Frontal cortex (tissue), 4 donors: ENCODE measurements around the gene PACS1. TPM values are rescaled to one million over a fixed set of nuclear protein-coding genes. Genes with fewer than 3 reads are reported as not detected.
"Not testable (repeated sequence)": the region's sequence is repeated elsewhere in the genome, so short reads cannot be mapped to it uniquely, and the experiment has no call there.

Experiments used
- DNase-seq, 2 donors: peaks; one replicate each; pipeline ENCODE4 v3.0.0; 2012; ENCODE audit warnings: low spot score in 2 of 2
- FAIRE-seq: peaks from 2 replicates; lab custom pipeline; 2012; peaks lifted over from hg19 to GRCh38; lab: Jason Lieb, UNC
- total RNA-seq: library from RNA; depleted of rRNA; stranded (reverse); fragments of >200 nt; gene quantifications from one replicate; pipeline ENCODE4 v1.2.3, GENCODE V29; 2014
- donor health status: control.
- donor health status: control.
- donor health status: control.

PACS1 gene
- total RNA-seq, 1 donor from 2014 or later, result 29.3 TPM

DNA sequence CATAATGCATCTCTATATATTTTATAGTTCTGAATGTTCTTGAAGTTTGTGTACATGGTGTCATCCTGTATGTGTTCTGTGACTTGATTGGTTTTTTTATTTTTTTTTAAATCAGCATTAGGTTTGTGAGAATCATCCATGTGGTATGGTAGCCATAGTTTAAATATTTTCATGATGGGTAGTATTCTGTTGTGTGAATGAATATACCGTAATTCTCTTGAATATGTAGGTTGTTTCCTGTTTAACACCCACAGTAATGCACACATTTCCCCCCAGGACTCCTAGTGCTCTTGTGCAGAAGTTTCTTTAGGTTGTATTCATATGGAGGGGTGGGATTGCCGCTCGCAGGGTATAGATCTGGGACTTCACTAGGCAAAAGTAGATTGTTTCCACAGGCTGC, 2.0 kb downstream of the PACS1 start:
- FAIRE-seq (no peak), DNase-seq (no peak)

DNA sequence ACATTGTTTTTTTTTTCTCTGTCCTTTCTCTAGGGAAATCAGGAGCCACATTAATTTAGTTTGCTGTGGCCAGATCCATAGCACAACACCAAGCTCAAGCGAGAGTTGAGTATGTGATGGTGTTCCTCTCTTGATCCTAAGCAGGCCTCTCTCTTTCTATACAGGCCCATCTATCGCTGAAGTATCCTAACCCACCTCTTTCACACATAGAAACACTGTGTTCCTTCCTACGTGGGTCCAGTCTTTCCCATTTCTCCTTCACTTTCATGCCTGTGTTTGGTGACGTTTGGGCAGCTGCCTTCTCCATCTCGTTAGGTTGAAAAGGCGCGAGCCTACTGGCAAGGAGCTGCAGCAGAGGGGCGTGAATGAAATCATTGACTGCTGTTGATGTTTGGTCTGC, 2.4 kb downstream of the PACS1 start:
- DNase-seq, result no peak
- no peak for FAIRE-seq

- DNase-seq (no peak), FAIRE-seq (no peak)
Measured at GRCh38 chr11:66073669-66074068, 3.6 kb downstream of the PACS1 start.

DNA sequence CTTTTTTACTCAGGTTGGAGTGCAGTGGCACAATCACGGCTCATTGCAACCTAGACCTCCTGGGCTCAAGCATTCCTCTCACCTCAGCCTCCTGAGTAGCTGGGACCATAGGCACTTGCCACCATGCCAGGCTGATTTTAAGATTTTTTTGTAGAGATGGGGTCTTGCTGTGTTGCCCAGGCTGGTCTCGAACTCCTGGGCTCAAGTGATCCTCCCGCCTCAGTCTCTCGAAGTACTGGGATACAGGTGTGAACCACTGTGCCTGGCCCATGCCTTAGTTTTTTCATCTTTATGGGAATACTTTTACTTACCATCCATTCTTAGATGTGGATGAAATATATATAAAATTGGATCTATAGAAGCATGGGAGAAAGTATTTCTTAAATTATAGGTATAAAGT, 5.2 kb downstream of the PACS1 start:
- FAIRE-seq (no peak), DNase-seq (no peak)

DNA sequence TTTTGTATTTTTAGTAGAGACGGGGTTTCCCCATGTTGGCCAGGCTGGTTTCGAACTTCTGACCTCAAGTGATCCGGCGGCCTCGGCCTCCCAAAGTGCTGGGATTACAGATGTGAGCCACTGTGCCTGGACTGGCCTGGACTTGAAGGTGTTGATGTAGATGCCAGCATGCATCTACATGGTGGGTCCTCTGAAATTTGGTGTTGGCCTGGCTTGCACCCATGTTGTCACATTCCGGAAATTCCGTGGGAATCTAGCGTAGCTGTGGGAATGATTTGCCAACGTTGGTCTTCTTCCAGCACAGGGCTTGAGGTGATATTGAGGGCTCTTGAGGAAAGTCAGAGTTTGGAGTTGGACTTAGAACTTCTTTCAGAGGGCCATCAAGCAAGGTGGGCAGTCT, 6.5 kb downstream of the PACS1 start:
- FAIRE-seq (no peak), DNase-seq (no peak)

DNA sequence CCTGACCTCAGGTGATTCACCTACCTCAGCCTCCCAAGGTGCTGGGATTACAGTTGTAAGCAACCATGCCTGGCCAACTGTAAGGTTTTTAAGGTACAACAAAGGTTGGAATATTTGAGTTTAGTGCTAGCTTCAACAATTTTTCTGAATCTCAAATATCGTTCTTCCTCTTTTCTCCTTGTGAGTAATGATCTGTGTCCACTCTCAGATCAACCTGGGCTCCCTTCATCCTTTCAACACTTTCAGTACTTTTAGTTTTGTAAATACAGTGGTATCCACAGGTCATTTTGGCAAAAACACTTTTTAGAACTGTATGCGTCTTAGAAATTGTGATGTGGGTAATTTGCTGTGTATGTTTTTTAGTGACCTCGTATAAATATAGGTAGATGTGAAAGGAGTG, 7.9 kb downstream of the PACS1 start:
- DNase-seq, result no peak
- FAIRE-seq, result no peak

GRCh38 chr11:66078949-66079348, 8.9 kb downstream of the PACS1 start:
- not testable (repeated sequence) for FAIRE-seq, DNase-seq

GRCh38 chr11:66080055-66080817, 10.2 kb downstream of the PACS1 start:
- no peak for DNase-seq
- no peak for FAIRE-seq

DNA sequence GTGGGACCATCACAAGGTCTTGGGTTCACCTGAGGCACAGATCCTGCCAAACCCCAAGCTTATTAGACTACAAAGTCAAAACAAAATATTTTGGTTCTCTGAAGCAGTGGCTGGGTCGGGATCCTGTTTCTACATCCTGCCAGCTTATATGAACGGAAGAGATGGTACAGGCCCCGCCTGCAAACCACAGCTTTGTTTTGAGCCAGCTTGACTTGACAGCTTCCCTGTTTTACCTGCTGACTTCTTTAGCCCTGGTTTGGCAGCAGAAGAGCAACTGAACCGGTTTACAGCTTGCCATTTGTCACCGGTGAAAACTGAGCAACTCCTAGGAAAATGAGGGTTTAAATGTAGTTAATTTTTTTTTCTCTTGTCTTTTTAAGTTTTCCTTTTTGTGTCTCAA, 11.4 kb downstream of the PACS1 start:
- DNase-seq (no peak), FAIRE-seq (no peak)

- FAIRE-seq, result no peak
- DNase-seq, result no peak
Measured at GRCh38 chr11:66082946-66083698, 13.1 kb downstream of the PACS1 start.

- no peak for FAIRE-seq
- no peak for DNase-seq
Measured at GRCh38 chr11:66083767-66084166, 13.7 kb downstream of the PACS1 start.

GRCh38 chr11:66084821-66085475, 14.9 kb downstream of the PACS1 start:
- DNase-seq, result no peak

DNA sequence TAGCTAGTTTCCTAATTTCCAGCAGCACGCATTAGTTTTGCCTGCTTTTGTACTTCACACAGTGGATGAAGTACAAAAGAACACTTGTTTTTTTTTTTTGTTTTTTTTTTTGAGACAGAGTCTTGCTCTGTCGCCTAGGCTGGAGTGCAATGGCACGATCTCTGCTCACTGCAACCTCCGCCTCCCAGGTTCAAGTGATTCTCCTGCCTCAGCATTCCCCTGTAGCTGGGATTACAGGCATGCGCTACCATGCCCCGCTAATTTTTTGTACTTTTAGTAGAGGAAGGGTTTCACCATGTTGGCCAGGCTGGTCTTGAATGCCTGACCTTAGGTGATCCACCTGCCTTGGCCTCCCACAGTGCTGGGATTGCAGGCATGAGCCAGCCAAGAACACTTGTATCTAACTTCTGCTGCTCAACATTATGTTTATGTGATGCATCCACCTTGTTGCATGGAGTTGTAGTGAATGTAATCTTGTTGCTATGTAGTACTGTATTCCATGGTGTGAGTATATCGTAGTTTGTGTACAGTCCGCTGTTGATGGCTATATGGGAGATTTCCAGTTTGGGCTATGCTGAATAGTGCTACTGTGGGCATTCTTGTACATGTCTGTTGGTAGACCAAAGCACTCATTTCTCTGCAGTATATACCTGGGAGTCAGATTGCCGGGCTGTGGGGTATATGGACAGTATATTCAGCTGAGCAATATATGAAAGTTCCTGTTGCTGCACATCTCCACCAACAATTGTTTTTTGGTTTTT, 17.3 kb downstream of the PACS1 start:
- DNase-seq (no peak), FAIRE-seq (no peak)

More at GRCh38 chr11:66084821-66085475, 14.9 kb downstream of the PACS1 start:
- FAIRE-seq, result no peak

DNA sequence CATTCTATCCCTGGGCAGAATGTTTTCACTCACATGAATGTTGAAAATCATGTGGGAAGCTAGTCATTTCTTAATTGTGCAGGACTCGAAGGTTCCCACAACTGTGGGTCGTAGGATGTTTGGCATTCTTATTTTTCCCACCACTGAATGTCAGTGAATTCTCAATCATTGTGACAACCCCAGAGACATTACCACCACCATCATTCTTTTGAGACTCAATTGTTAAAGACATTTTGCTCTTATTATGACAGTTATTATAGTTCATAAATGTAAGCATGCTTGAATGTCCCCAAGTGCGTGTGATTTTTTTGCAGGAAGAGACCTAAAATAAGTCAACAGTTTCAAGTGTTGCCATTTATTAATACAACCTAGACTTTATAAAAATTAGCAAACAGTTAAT, 19.0 kb downstream of the PACS1 start:
- DNase-seq, result no peak
- FAIRE-seq, result no peak

GRCh38 chr11:66090288-66090687, 20.2 kb downstream of the PACS1 start:
- no peak for FAIRE-seq
- DNase-seq, result no peak

GRCh38 chr11:66092125-66092524, 22.1 kb downstream of the PACS1 start:
- DNase-seq, FAIRE-seq: not testable (repeated sequence)

GRCh38 chr11:66099746-66100145, 29.7 kb downstream of the PACS1 start:
- FAIRE-seq, DNase-seq: not testable (repeated sequence)

DNA sequence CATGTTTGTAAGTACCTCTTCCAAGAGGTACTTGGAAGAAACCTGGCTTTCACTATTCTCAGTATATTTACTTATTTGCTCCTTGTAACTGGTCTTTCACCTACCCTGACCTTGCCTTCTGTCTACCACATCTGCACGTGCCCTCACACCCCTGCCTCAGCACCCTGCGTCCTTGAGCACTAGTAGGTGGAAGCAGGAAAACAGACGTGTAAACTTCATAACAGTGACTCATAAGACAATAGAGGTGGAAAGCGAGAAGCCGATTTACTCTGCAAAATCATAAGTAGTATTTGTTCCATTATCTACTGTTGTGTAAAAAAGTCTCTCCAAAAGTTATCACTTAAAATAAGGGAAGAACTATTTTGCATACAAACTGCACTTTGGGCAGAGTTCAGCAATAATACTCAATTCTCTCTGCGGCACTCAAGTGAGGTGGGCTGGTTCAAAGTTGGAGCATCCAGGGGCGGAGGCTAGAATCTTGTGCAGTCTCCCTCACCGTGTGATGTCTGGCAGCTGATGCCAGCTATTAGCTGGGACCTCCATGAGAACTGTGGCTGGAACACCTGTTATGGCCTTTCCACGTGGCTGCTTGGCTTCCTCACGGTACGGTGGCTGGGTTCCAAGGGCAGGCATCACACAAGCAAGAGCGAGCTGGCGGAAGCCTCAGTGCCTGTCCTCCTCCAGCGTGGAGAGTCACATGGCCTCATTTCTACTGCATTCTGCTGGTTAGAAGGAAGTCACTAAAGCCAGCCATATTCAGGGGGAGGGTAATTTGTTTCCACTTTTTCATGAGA, 30.4 kb downstream of the PACS1 start:
- DNase-seq (no peak), FAIRE-seq (no peak)

DNA sequence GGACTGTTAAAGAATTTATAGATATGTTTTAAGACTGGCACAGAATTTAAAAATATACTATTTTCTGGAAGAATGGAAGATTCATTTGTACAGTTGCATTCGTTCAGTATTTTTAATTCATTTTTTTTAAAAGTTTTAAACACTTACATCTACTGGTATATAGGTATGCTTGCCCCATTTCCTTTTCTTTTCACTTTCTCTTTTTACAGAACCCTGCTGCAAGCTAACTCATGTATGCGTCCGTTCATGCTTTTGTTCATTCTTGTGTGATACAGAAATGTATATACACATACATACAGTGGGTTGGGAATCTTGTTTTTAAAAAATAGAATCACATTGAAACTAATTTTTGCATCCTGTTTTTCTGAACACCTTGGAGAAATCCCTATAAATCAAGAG, 31.0 kb downstream of the PACS1 start:
- no peak for DNase-seq

More for the DNA sequence above, 31.0 kb downstream of the PACS1 start:
- FAIRE-seq, result no peak
